ENCODE results near the gene DCXR. TPM values are rescaled to one million over a fixed set of nuclear protein-coding genes. Genes with fewer than 3 reads are reported as not detected.

DCXR gene
- total and polyA plus RNA-seq, 2 of the 13 experiments (the other 11 are each of a cell fraction or from before 2014, with no cell fraction given) = 287 to 311 TPM

- TF ChIP-seq PRDM15 (CRISPR knock-in tag; IDR thresholded peaks at IDR 0.05) (no peak), PHF20 (CRISPR knock-in tag; IDR thresholded peaks at IDR 0.05) (peak; percentile 75), CENPT (CRISPR knock-in tag; IDR thresholded peaks at IDR 0.05; ENCODE audit: low read depth) (peak; percentile 65; the same call in 1 of the 2 replicates), MED1 (CRISPR knock-in tag; IDR thresholded peaks at IDR 0.05) (peak; percentile 65; the same call in 1 of the 2 replicates), MTA1 (CRISPR knock-in tag; IDR thresholded peaks at IDR 0.05; ENCODE audit: borderline replicate concordance) (peak; percentile 78), CCDC6 (CRISPR knock-in tag; IDR thresholded peaks at IDR 0.05) (peak; percentile 91), ZNF432 (CRISPR knock-in tag; IDR thresholded peaks at IDR 0.05; ENCODE audit: borderline replicate concordance) (no peak), CEBPB (IDR thresholded peaks at IDR 0.05; ENCODE audit: borderline replicate concordance, low read depth, low read length) (no peak), ZNF335 (CRISPR knock-in tag; IDR thresholded peaks at IDR 0.05) (peak; percentile 90; the same call in 1 of the 2 replicates), GTF3A (CRISPR knock-in tag; conservative IDR thresholded peaks at IDR 0.05) (peak; percentile 83; the same call in 1 of the 2 replicates), HOXA9 (CRISPR knock-in tag; IDR thresholded peaks at IDR 0.05; ENCODE audit: borderline replicate concordance) (0 out of 2 replicates have a peak, but pooled peaks have one; percentile 53), TGIF2 (CRISPR knock-in tag; IDR thresholded peaks at IDR 0.05) (peak; percentile 87), FOXO1 (CRISPR knock-in tag; IDR thresholded peaks at IDR 0.05) (peak; percentile 70), DDIT3 (CRISPR knock-in tag; IDR thresholded peaks at IDR 0.05) (0 out of 2 replicates have a peak, but pooled peaks have one; percentile 54), ZNF616 (CRISPR knock-in tag; IDR thresholded peaks at IDR 0.05; ENCODE audit: low read depth) (peak; percentile 49; the same call in 1 of the 2 replicates), KLF15 (CRISPR knock-in tag; IDR thresholded peaks at IDR 0.05; ENCODE audit: borderline replicate concordance) (peak; percentile 90; the same call in 1 of the 2 replicates), DRAP1 (CRISPR knock-in tag; IDR thresholded peaks at IDR 0.05) (peak; percentile 100), ZNF224 (CRISPR knock-in tag; IDR thresholded peaks at IDR 0.05) (peak; percentile 76; the same call in 1 of the 2 replicates), ARNT (IDR thresholded peaks at IDR 0.05) (no peak), HNRNPLL (IDR thresholded peaks at IDR 0.05; ENCODE audit: low read depth, low read length, poor library complexity, severe bottlenecking) (peak; percentile 96), MAZ (IDR thresholded peaks at IDR 0.05; ENCODE audit: borderline replicate concordance, low read depth, low read length) (peak; percentile 76), MAZ (CRISPR knock-in tag; IDR thresholded peaks at IDR 0.05; ENCODE audit: low read depth) (peak; percentile 99), NCOA1 (CRISPR knock-in tag; IDR thresholded peaks at IDR 0.05) (peak; percentile 85; the same call in 1 of the 2 replicates)
- TF ChIP-seq, protein P1, sequence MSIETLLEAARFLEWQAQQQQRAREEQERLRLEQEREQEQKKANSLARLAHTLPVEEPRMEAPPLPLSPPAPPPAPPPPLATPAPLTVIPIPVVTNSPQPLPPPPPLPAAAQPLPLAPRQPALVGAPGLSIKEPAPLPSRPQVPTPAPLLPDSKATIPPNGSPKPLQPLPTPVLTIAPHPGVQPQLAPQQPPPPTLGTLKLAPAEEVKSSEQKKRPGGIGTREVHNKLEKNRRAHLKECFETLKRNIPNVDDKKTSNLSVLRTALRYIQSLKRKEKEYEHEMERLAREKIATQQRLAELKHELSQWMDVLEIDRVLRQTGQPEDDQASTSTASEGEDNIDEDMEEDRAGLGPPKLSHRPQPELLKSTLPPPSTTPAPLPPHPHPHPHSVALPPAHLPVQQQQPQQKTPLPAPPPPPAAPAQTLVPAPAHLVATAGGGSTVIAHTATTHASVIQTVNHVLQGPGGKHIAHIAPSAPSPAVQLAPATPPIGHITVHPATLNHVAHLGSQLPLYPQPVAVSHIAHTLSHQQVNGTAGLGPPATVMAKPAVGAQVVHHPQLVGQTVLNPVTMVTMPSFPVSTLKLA (IDR thresholded peaks at IDR 0.05) = peak; percentile 29; the same call in 1 of the 2 replicates
These were observed at the start of gene DCXR (continued) for GRCh38 chr17:82037092-82037888.
